Mesenchymal stem cell (in vitro differentiated cells and primary cell): ENCODE data around the gene RCAN2.
A peak's percentile ranks its signal among the peaks of the same experiment; 100 is the strongest.

Experiments
- DNase-seq: peaks from one replicate; pipeline ENCODE4 v3.0.0-alpha.2; 2013
- H2AFZ ChIP-seq: one replicate; pipeline ENCODE4 v1.6.1; 2013; ENCODE audit warnings: low read depth, mild to moderate bottlenecking, control low read depth, inconsistent platforms, low read length, moderate library complexity
- H2AK5ac ChIP-seq: 2 replicates; pipeline ENCODE4 v1.6.1; 2013; ENCODE audit warnings: low read length, moderate library complexity, mild to moderate bottlenecking, inconsistent platforms; ENCODE audit not compliant: severe bottlenecking
- H2BK120ac ChIP-seq: one replicate; pipeline ENCODE4 v1.6.1; 2013; ENCODE audit warnings: low read depth, mild to moderate bottlenecking, inconsistent platforms, low read length, moderate library complexity
- H2BK12ac ChIP-seq, 2 experiments: one replicate each; pipeline ENCODE4 v1.6.1; 2013; ENCODE audit warnings: inconsistent platforms in 2 of 2, low read length in 2 of 2, mild to moderate bottlenecking in 2 of 2, moderate library complexity in 2 of 2, control low read depth in 1 of 2
- H2BK15ac ChIP-seq: one replicate; pipeline ENCODE4 v1.6.1; 2013; ENCODE audit warnings: mild to moderate bottlenecking, low read depth, inconsistent platforms; ENCODE audit not compliant: poor library complexity, severe bottlenecking
- H2BK5ac ChIP-seq: 2 replicates; pipeline ENCODE4 v1.6.1; 2013; ENCODE audit warnings: low read depth, mild to moderate bottlenecking, low read length, control low read depth, inconsistent platforms; ENCODE audit not compliant: poor library complexity, severe bottlenecking
- H3K14ac ChIP-seq, 2 experiments: one replicate each; pipeline ENCODE4 v1.6.1; 2013; ENCODE audit warnings: inconsistent platforms in 2 of 2, low read length in 2 of 2, control low read depth in 1 of 2, mild to moderate bottlenecking in 1 of 2, moderate library complexity in 1 of 2
- H3K18ac ChIP-seq, 2 experiments: one replicate each; pipeline ENCODE4 v1.6.1; 2013; ENCODE audit warnings: inconsistent platforms in 2 of 2, low read length in 2 of 2, control low read depth in 1 of 2, low read depth in 1 of 2, mild to moderate bottlenecking in 1 of 2
- H3K23ac ChIP-seq, 2 experiments: one replicate each; pipeline ENCODE4 v1.6.1; 2013; ENCODE audit warnings: inconsistent platforms in 2 of 2, low read length in 2 of 2, mild to moderate bottlenecking in 2 of 2, moderate library complexity in 2 of 2, control low read depth in 1 of 2
- H3K27ac ChIP-seq: 2 replicates; pipeline ENCODE4 v1.5.1; 2013; ENCODE audit warnings: mild to moderate bottlenecking, moderate library complexity, low read length, control low read depth, inconsistent platforms; ENCODE audit not compliant: poor library complexity, severe bottlenecking
- H3K27me3 ChIP-seq, 2 experiments: 2 replicates each; pipeline versions ENCODE4 v1.6.1 to v1.7.0; 2013; ENCODE audit warnings: low read length in 2 of 2, mild to moderate bottlenecking in 2 of 2, moderate library complexity in 2 of 2, control low read depth in 1 of 2, inconsistent platforms in 1 of 2; ENCODE audit not compliant: control insufficient read depth in 1 of 2, insufficient read depth in 1 of 2
- H3K36me3 ChIP-seq, 2 experiments: 2 replicates each; pipeline versions ENCODE4 v1.6.1 to v1.7.0; 2013; ENCODE audit warnings: low read length in 2 of 2, control low read depth in 1 of 2, inconsistent platforms in 1 of 2, low read depth in 1 of 2, mild to moderate bottlenecking in 1 of 2; ENCODE audit not compliant: insufficient read depth in 2 of 2, control insufficient read depth in 1 of 2
- H3K4ac ChIP-seq, 2 experiments: one replicate each; pipeline ENCODE4 v1.6.1; 2013; ENCODE audit warnings: inconsistent platforms in 2 of 2, low read length in 2 of 2, mild to moderate bottlenecking in 2 of 2, moderate library complexity in 2 of 2, control low read depth in 1 of 2, low read depth in 1 of 2
- H3K4me1 ChIP-seq: 2 replicates; pipeline ENCODE4 v1.6.1; 2013; ENCODE audit warnings: low read depth, low read length, control low read depth; ENCODE audit not compliant: control insufficient read depth, insufficient read depth
- H3K4me2 ChIP-seq: 2 replicates; pipeline ENCODE4 v1.6.1; 2013; ENCODE audit warnings: low read length, mild to moderate bottlenecking, inconsistent platforms; ENCODE audit not compliant: poor library complexity, severe bottlenecking
- H3K4me3 ChIP-seq, 2 experiments: 2 replicates each; pipeline versions ENCODE4 v1.5.1 to v1.7.0; 2013; ENCODE audit warnings: low read length in 2 of 2, mild to moderate bottlenecking in 2 of 2, control low read depth in 1 of 2, low read depth in 1 of 2; ENCODE audit not compliant: insufficient read depth in 1 of 2
- H3K79me1 ChIP-seq: replicated peaks from 2 replicates; pipeline ENCODE4 v1.6.1; 2013; ENCODE audit warnings: mild to moderate bottlenecking, control low read depth, low read length, inconsistent platforms; ENCODE audit not compliant: poor library complexity, severe bottlenecking
- H3K9ac ChIP-seq: 2 replicates; pipeline ENCODE4 v1.7.0; 2013; ENCODE audit warnings: mild to moderate bottlenecking, low read length, moderate library complexity
- H3K9me3 ChIP-seq: 2 replicates; pipeline ENCODE4 v1.7.0; 2013; ENCODE audit warnings: mild to moderate bottlenecking, low read length; ENCODE audit not compliant: control insufficient read depth
- H4K8ac ChIP-seq: one replicate; pipeline ENCODE4 v1.6.1; 2013; ENCODE audit warnings: inconsistent platforms, mild to moderate bottlenecking, low read length, moderate library complexity
- H4K91ac ChIP-seq: one replicate; pipeline ENCODE4 v1.6.1; 2013; ENCODE audit warnings: mild to moderate bottlenecking, low read length, inconsistent platforms
- WGBS: methylation state at CpG from one replicate; pipeline ENCODE4 v1.1.7; 2013; ENCODE audit warnings: mixed read lengths; 5-methylcytosine and 5-hydroxymethylcytosine counted together

RCAN2 gene

DNA sequence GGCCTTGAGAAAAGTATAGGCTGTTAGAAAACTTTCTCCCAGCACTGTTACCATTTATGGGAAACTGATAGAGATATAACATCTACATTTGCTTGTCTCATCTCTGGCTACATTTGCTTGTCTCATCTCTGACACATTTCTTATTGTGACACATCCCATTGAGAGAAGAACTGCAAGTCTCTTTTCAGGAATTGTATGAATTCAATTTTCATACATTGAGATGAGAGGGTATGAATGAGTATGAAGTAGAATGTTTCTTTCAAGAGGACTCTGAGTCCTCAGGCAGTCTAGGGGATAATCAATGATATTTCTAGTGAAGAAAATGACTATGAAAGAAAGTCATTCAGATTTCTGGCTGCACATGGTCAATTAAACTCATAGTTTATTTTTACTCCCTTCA, 282.9 kb downstream of the RCAN2 start:
- no peak overlapping the region for H4K8ac ChIP-seq
- H3K79me1 ChIP-seq: no peaks in the 10 kb centered on the region
- no peak overlapping the region for H2BK120ac ChIP-seq
- H2BK12ac ChIP-seq: no peak overlapping the region
- no peaks in the 10 kb centered on the region for H3K9me3 ChIP-seq
- H4K91ac ChIP-seq: no peak overlapping the region
- H2AFZ ChIP-seq: no peak overlapping the region
- H3K14ac ChIP-seq: no peak overlapping the region
- H3K18ac ChIP-seq: no peak overlapping the region
- DNase-seq: no peak
- no peaks in the 10 kb centered on the region for H3K4me1 ChIP-seq
- no peak overlapping the region for H2BK5ac ChIP-seq
- H3K27ac ChIP-seq: no peak overlapping the region
- H3K4me2 ChIP-seq: no peak overlapping the region
- no peak overlapping the region for H2AK5ac ChIP-seq
- H3K4me3 ChIP-seq: no peak overlapping the region
- no peak overlapping the region for H3K23ac ChIP-seq
- H3K36me3 ChIP-seq: no peaks in the 10 kb centered on the region
- H3K27me3 ChIP-seq: peaks cover 0 to 15% of the 10 kb centered on the region in 2 experiments
- H3K9ac ChIP-seq: no peak overlapping the region
- H2BK15ac ChIP-seq: no peak overlapping the region
- H3K4ac ChIP-seq: no peak overlapping the region

- Histone ChIP-seq H3K14ac (no peak overlapping the region), H3K36me3 (no peaks in the 10 kb centered on the region), H3K27me3 (peaks cover 0 to 23% of the 10 kb centered on the region in 2 experiments), H2AFZ (no peak overlapping the region), H4K91ac (peak overlapping the region; percentile 22), H3K18ac (no peak overlapping the region), H3K4me3 (no peak overlapping the region), H3K4me1 (no peaks in the 10 kb centered on the region), H3K27ac (no peak overlapping the region), H3K79me1 (no peaks in the 10 kb centered on the region), H3K9me3 (no peaks in the 10 kb centered on the region), H3K23ac (no peak overlapping the region), H3K4ac (no peak overlapping the region), H4K8ac (no peak overlapping the region), H3K4me2 (no peak overlapping the region), H2BK12ac (no peak overlapping the region), H2AK5ac (no peak overlapping the region), H3K9ac (no peak overlapping the region), H2BK5ac (no peak overlapping the region), H2BK15ac (no peak overlapping the region), H2BK120ac (no peak overlapping the region)
- no peak for DNase-seq
- 81% methylated on average over 2 of the region's 3 CpGs for WGBS
These were observed 284.1 kb downstream of the RCAN2 start for GRCh38 chr6:46207174-46207573.

- H3K36me3 ChIP-seq: no peaks in the 10 kb centered on the region
- no peaks in the 10 kb centered on the region for H3K79me1 ChIP-seq
- H2BK120ac ChIP-seq: no peak overlapping the region
- H3K9ac ChIP-seq: no peak overlapping the region
- no peak overlapping the region for H3K4me3 ChIP-seq
- no peak overlapping the region for H3K18ac ChIP-seq
- H3K4me2 ChIP-seq: no peak overlapping the region
- H4K91ac ChIP-seq: no peak overlapping the region
- H3K27me3 ChIP-seq: peaks cover 0 to 24% of the 10 kb centered on the region in 2 experiments
- no peaks in the 10 kb centered on the region for H3K9me3 ChIP-seq
- H2BK12ac ChIP-seq: no peak overlapping the region
- 93% methylated on average over 29 of the region's 29 CpGs for WGBS
- H2BK5ac ChIP-seq: no peak overlapping the region
- DNase-seq: no peak
- no peak overlapping the region for H2AK5ac ChIP-seq
- no peak overlapping the region for H4K8ac ChIP-seq
- H2BK15ac ChIP-seq: no peak overlapping the region
- no peak overlapping the region for H3K27ac ChIP-seq
- no peaks in the 10 kb centered on the region for H3K4me1 ChIP-seq
- no peak overlapping the region for H2AFZ ChIP-seq
- H3K14ac ChIP-seq: no peak overlapping the region
- no peak overlapping the region for H3K4ac ChIP-seq
- no peak overlapping the region for H3K23ac ChIP-seq
These were observed 286.2 kb downstream of the RCAN2 start for GRCh38 chr6:46204880-46205650.

DNA sequence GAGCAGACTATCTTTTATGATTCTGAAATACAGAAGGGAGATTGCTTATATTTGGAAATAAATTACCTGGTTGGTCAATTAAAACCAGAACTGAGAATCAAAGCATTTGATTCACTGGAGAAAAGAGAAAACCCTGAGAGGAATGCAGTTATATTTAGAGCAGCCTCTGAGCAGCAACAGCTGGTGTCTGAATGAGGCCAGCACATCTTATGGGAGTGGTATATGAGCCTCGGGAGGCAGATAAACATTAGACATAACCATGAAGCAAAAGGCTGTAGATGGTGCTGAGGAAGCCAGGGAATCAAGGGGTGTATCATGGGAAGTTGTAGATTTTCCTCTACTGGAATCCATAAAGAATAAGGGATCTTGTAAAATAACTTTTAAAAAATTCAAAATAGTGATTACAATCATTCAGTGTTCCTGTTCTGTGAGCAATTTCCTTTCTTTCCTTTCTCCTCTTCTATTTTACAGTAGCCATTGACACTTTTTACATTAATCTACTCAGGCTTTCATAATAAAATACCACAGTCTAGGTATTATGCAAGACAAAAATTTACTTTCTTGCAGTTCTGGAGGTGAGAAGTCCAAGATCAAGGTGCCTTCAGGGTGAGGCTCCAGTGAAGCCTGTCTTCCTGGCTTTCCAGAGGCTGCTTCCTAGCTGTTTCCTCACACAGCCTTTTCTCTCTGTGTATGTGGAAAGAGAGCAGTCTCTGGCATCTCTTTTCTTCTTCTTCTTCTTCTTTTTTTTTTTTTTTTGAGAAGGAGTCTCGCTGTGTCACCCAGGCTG, 287.7 kb downstream of the RCAN2 start:
- no peak overlapping the region for H3K9ac ChIP-seq
- no peaks in the 10 kb centered on the region for H3K4me1 ChIP-seq

More for the DNA sequence above, 287.7 kb downstream of the RCAN2 start:
- Histone ChIP-seq H4K91ac (no peak overlapping the region), H3K4me2 (no peak overlapping the region), H3K4me3 (no peak overlapping the region), H3K18ac (no peak overlapping the region), H3K79me1 (no peaks in the 10 kb centered on the region), H2BK120ac (no peak overlapping the region), H2BK5ac (no peak overlapping the region), H4K8ac (no peak overlapping the region), H3K14ac (no peak overlapping the region), H2BK12ac (no peak overlapping the region), H2BK15ac (no peak overlapping the region), H3K23ac (no peak overlapping the region), H3K36me3 (no peaks in the 10 kb centered on the region), H2AFZ (no peak overlapping the region), H3K27ac (no peak overlapping the region), H3K4ac (no peak overlapping the region), H3K9me3 (no peaks in the 10 kb centered on the region), H2AK5ac (no peak overlapping the region), H3K27me3 (peaks cover 0 to 19% of the 10 kb centered on the region in 2 experiments)
- no peak for DNase-seq
- WGBS: 50% methylated on average over 2 of the region's 2 CpGs
